ENCODE measurements around the gene HOGA1. TPM values are rescaled to one million over a fixed set of nuclear protein-coding genes. Genes with fewer than 3 reads are reported as not detected.

Gene HOGA1
- polyA plus RNA-seq, 1 of the 3 experiments (the other 2 are of a cell fraction), result 2.9 TPM

DNA sequence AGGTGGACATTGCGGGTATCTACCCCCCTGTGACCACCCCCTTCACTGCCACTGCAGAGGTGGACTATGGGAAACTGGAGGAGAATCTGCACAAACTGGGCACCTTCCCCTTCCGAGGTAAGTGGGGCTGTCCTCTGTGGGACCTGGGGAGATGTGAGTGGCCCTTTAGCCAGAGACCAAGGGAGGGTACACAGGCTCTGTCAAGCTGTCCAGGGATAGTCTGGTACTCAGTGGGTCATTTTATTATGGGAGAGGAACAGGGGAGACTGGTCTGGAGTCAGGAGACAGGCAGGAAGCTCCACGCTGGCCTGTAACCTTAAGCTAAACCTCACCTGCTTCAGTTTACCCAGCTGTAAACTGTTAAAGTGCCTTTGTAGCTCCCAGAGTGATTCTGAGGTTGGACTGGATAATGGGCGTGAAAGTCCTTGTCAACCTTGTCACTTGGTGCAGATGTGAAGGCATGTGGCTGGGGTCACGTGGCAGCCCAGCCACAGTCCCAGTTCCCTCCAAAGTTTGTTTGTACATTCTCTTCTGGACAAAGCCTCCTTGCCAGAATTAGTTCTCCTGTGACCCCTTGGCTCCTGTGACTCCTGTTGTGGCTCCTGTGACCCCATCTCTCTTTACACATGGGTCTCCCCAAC, 729 bp downstream of the HOGA1 start:
- peaks cover 0 to 21% of the 10 kb centered on the region in 2 experiments; a peak in 1 of 4 replicates for H3K4me1 ChIP-seq (ENCODE audit: control insufficient read depth in 1 of 2, insufficient read depth in 2 of 2, low read depth in 1 of 2, low read length in 1 of 2)
- H3F3A ChIP-seq (replicated peaks; ENCODE audit: insufficient read depth), result no peaks in the 10 kb centered on the region
- peak; percentile 18 for DNase-seq
- H3K9ac ChIP-seq, result no peak overlapping the region
- no peak overlapping the region; a peak in 1 of 4 replicates for H3K4me3 ChIP-seq (ENCODE audit: low read depth in 2 of 2, low read length in 1 of 2)
- 0 out of 2 replicates have a peak overlapping the region, but pooled peaks have one; percentile 56 for H2AFZ ChIP-seq (ENCODE audit: low read depth)
- H3K79me2 ChIP-seq (ENCODE audit: insufficient read depth), result no peaks in the 10 kb centered on the region
- peak overlapping the region in 1 of 2 experiments; percentile 72; a peak in 3 of 4 replicates for H3K27ac ChIP-seq (ENCODE audit: low read depth in 2 of 2, low read length in 1 of 2)
- H4K20me1 ChIP-seq (ENCODE audit: insufficient read depth), result no peaks in the 10 kb centered on the region
- no peaks in the 10 kb centered on the region for H3K36me3 ChIP-seq (replicated peaks in 1 of 2; ENCODE audit: control insufficient read depth in 1 of 2, insufficient read depth in 2 of 2, low read length in 1 of 2)
- H3K9me3 ChIP-seq, result no peaks in the 10 kb centered on the region
- WGBS (ENCODE audit: low lambda C conversion rate), result 93% methylated on average over 2 of the region's 5 CpGs
- ChIA-PET POLR2A (interaction anchor here (1.3 kb wide), 1 partner anchor 99 kb away, joined by 4 read pairs; no protein-coding TSS in a partner anchor), CTCF (interaction anchor here (1.4 to 7.1 kb wide), 2 partner anchors 13 to 28 kb away, joined by 4 to 60 read pairs; partner anchors contain the start of gene ANKRD2)
- no peaks in the 10 kb centered on the region for H3K9me2 ChIP-seq
- TF ChIP-seq GATA2 (CRISPR knock-in tag; IDR thresholded peaks at IDR 0.05), result no peak
- TF ChIP-seq MXI1 (IDR thresholded peaks at IDR 0.05; ENCODE audit: low read depth, low read length), result no peak
- TF ChIP-seq, protein P1, sequence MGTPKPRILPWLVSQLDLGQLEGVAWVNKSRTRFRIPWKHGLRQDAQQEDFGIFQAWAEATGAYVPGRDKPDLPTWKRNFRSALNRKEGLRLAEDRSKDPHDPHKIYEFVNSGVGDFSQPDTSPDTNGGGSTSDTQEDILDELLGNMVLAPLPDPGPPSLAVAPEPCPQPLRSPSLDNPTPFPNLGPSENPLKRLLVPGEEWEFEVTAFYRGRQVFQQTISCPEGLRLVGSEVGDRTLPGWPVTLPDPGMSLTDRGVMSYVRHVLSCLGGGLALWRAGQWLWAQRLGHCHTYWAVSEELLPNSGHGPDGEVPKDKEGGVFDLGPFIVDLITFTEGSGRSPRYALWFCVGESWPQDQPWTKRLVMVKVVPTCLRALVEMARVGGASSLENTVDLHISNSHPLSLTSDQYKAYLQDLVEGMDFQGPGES (IDR thresholded peaks at IDR 0.05; ENCODE audit: low read depth, low read length), result no peak
- TF ChIP-seq SIN3A (IDR thresholded peaks at IDR 0.05; ENCODE audit: borderline replicate concordance, low read depth, low read length), result no peak
- no peak for TF ChIP-seq FOXM1 (IDR thresholded peaks at IDR 0.05; ENCODE audit: low read depth)
- TF ChIP-seq, protein P2, sequence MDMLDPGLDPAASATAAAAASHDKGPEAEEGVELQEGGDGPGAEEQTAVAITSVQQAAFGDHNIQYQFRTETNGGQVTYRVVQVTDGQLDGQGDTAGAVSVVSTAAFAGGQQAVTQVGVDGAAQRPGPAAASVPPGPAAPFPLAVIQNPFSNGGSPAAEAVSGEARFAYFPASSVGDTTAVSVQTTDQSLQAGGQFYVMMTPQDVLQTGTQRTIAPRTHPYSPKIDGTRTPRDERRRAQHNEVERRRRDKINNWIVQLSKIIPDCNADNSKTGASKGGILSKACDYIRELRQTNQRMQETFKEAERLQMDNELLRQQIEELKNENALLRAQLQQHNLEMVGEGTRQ (IDR thresholded peaks at IDR 0.05; ENCODE audit: borderline replicate concordance, low read depth, low read length), result no peak
- no peak for TF ChIP-seq FOXJ3 (CRISPR knock-in tag; IDR thresholded peaks at IDR 0.05)
- no peak for TF ChIP-seq SMC3 (IDR thresholded peaks at IDR 0.05; ENCODE audit: low read depth, low read length)
- no peak for TF ChIP-seq PBX3 (IDR thresholded peaks at IDR 0.05)
- TF ChIP-seq NRF1 (IDR thresholded peaks at IDR 0.05; ENCODE audit: low read depth, low read length), result no peak
- TF ChIP-seq RXRA (IDR thresholded peaks at IDR 0.05; ENCODE audit: borderline replicate concordance, low read depth), result no peak
- TF ChIP-seq EZH2phosphoT487 (IDR thresholded peaks at IDR 0.05; ENCODE audit: borderline replicate concordance, low read depth), result no peak
- TF ChIP-seq RFX5 (IDR thresholded peaks at IDR 0.05; ENCODE audit: low read length), result no peak
- no peaks in the 10 kb centered on the region for H3K27me3 ChIP-seq (ENCODE audit: insufficient read depth)
- peak overlapping the region; percentile 0; the same call in 1 of the 2 replicates for H3K4me2 ChIP-seq
